ENCODE data around the gene TRIB2. TPM values are rescaled to one million over a fixed set of nuclear protein-coding genes. Genes with fewer than 3 reads are reported as not detected.

Gene TRIB2
- total RNA-seq, 1 donor from 2014 or later, result 50.7 TPM

- ATAC-seq, result no peak
- H3K4me1 ChIP-seq, result peaks cover 5% of the 10 kb centered on the region
- intact Hi-C loops (cut with DNase I), result no loop called here
- no peaks in the 10 kb centered on the region for H3K27me3 ChIP-seq
- H3K27ac ChIP-seq, result no peak overlapping the region
- no peaks in the 10 kb centered on the region for H3K36me3 ChIP-seq
- DNase-seq, result no peak
- no peaks in the 10 kb centered on the region for H3K9me3 ChIP-seq
- no peak overlapping the region for H3K4me3 ChIP-seq
- TF ChIP-seq CTCF (IDR thresholded peaks at IDR 0.05), result no peak
Measured at GRCh38 chr2:12683457-12684100, 33.2 kb upstream of the TRIB2 start.

GRCh38 chr2:12684471-12684936 is 32.2 kb upstream of the TRIB2 start:
- H3K4me3 ChIP-seq, result no peak overlapping the region

GRCh38 chr2:12685145-12685544 is 31.6 kb upstream of the TRIB2 start:
- ATAC-seq (no peak), DNase-seq (no peak)
- Histone ChIP-seq H3K27ac (no peak overlapping the region), H3K36me3 (no peaks in the 10 kb centered on the region), H3K4me1 (peaks cover 5% of the 10 kb centered on the region), H3K4me3 (no peak overlapping the region), H3K9me3 (no peaks in the 10 kb centered on the region), H3K27me3 (no peaks in the 10 kb centered on the region)
- intact Hi-C loops (cut with DNase I), result no loop called here
- TF ChIP-seq CTCF (IDR thresholded peaks at IDR 0.05), result no peak

More at GRCh38 chr2:12684471-12684936, 32.2 kb upstream of the TRIB2 start:
- no peaks in the 10 kb centered on the region for H3K36me3 ChIP-seq
- ATAC-seq, result peak; percentile 73
- H3K27ac ChIP-seq, result no peak overlapping the region
- no peak for TF ChIP-seq CTCF (IDR thresholded peaks at IDR 0.05)
- intact Hi-C loops (cut with DNase I), result no loop called here
- peaks cover 5% of the 10 kb centered on the region for H3K4me1 ChIP-seq
- DNase-seq, result no peak
- H3K9me3 ChIP-seq, result no peaks in the 10 kb centered on the region
- H3K27me3 ChIP-seq, result no peaks in the 10 kb centered on the region

GRCh38 chr2:12685956-12686355 is 30.8 kb upstream of the TRIB2 start:
- no peak for ATAC-seq
- no peak for DNase-seq
- Histone ChIP-seq H3K4me1 (peaks cover 5% of the 10 kb centered on the region), H3K27ac (no peak overlapping the region), H3K9me3 (no peaks in the 10 kb centered on the region), H3K4me3 (no peak overlapping the region), H3K27me3 (no peaks in the 10 kb centered on the region), H3K36me3 (no peaks in the 10 kb centered on the region)
- intact Hi-C loops (cut with DNase I), result no loop called here
- no peak for TF ChIP-seq CTCF (IDR thresholded peaks at IDR 0.05)

GRCh38 chr2:12686708-12687283 is 29.9 kb upstream of the TRIB2 start:
- no peak overlapping the region for H3K4me3 ChIP-seq
- H3K27ac ChIP-seq, result no peak overlapping the region
- DNase-seq (no peak), ATAC-seq (no peak)
- TF ChIP-seq CTCF (IDR thresholded peaks at IDR 0.05), result no peak
- H3K4me1 ChIP-seq, result peaks cover 5% of the 10 kb centered on the region
- intact Hi-C loops (cut with DNase I), result no loop called here
- no peaks in the 10 kb centered on the region for H3K27me3 ChIP-seq
- H3K9me3 ChIP-seq, result no peaks in the 10 kb centered on the region
- no peaks in the 10 kb centered on the region for H3K36me3 ChIP-seq

All from upper lobe of right lung (tissue), 1 donor.